Astrocyte (in vitro differentiated cells and primary cell): ENCODE results near the gene HECW1. TPM values are rescaled to one million over a fixed set of nuclear protein-coding genes. Genes with fewer than 3 reads are reported as not detected.
A peak's percentile ranks its signal among the peaks of the same experiment; 100 is the strongest.

Experiments
- DNase-seq: peaks from one replicate; pipeline ENCODE4 v3.0.0-alpha.2; 2010; ENCODE audit warnings: low read depth
- FAIRE-seq: peaks from 2 replicates; lab custom pipeline; 2011; peaks lifted over from hg19 to GRCh38; lab: Jason Lieb, UNC
- H2AFZ ChIP-seq: 2 replicates; pipeline ENCODE4 v1.6.0; 2012; ENCODE audit warnings: low read depth, low read length, inconsistent platforms
- H3K27ac ChIP-seq: 2 replicates; pipeline ENCODE4 v1.5.1; 2011; ENCODE audit warnings: low read depth, low read length, inconsistent platforms
- H3K27me3 ChIP-seq: 2 replicates; pipeline ENCODE4 v1.6.0; 2011; ENCODE audit warnings: low read length, inconsistent platforms; ENCODE audit not compliant: insufficient read depth
- H3K36me3 ChIP-seq: 2 replicates; pipeline ENCODE4 v1.5.1; 2011; ENCODE audit warnings: low read length, inconsistent platforms; ENCODE audit not compliant: insufficient read depth
- H3K4me1 ChIP-seq: 2 replicates; pipeline ENCODE4 v1.5.1; 2011; ENCODE audit warnings: low read length, inconsistent platforms; ENCODE audit not compliant: insufficient read depth
- H3K4me2 ChIP-seq: 2 replicates; pipeline ENCODE4 v1.6.0; 2012; ENCODE audit warnings: low read length, inconsistent platforms
- H3K4me3 ChIP-seq: 2 replicates; pipeline ENCODE4 v1.5.1; 2011; ENCODE audit warnings: low read depth, mild to moderate bottlenecking, low read length, inconsistent platforms; ENCODE audit not compliant: insufficient read depth
- H3K79me2 ChIP-seq: 2 replicates; pipeline ENCODE4 v1.6.0; 2012; ENCODE audit warnings: mild to moderate bottlenecking, low read length, inconsistent platforms; ENCODE audit not compliant: insufficient read depth
- H3K9ac ChIP-seq: 2 replicates; pipeline ENCODE4 v1.6.0; 2012; ENCODE audit warnings: mild to moderate bottlenecking, low read length, inconsistent platforms
- H3K9me3 ChIP-seq: 2 replicates; pipeline ENCODE4 v1.5.1; 2012; ENCODE audit warnings: low read depth, mild to moderate bottlenecking, low read length, inconsistent platforms; ENCODE audit not compliant: insufficient read depth
- H4K20me1 ChIP-seq: 2 replicates; pipeline ENCODE4 v1.6.0; 2012; ENCODE audit warnings: low read length, inconsistent platforms; ENCODE audit not compliant: insufficient read depth
- H3K27ac Mint-ChIP-seq: one replicate; pipeline ENCODE4 v1.8.0; 2021; ENCODE audit warnings: mild to moderate bottlenecking, mixed read lengths; ENCODE audit not compliant: unreplicated experiment
- H3K27me3 Mint-ChIP-seq: one replicate; pipeline ENCODE4 v1.8.0; 2021; ENCODE audit warnings: low read depth, mixed read lengths; ENCODE audit not compliant: unreplicated experiment
- H3K36me3 Mint-ChIP-seq: one replicate; pipeline ENCODE4 v1.8.0; 2021; ENCODE audit warnings: low read depth, mixed read lengths; ENCODE audit not compliant: unreplicated experiment
- H3K4me1 Mint-ChIP-seq: one replicate; pipeline ENCODE4 v1.8.0; 2021; ENCODE audit warnings: low read depth, mixed read lengths; ENCODE audit not compliant: unreplicated experiment
- H3K4me3 Mint-ChIP-seq: one replicate; pipeline ENCODE4 v1.8.0; 2021; ENCODE audit warnings: mild to moderate bottlenecking, moderate library complexity, mixed read lengths; ENCODE audit not compliant: unreplicated experiment
- H3K9me3 Mint-ChIP-seq: one replicate; pipeline ENCODE4 v1.8.0; 2021; ENCODE audit warnings: mild to moderate bottlenecking, mixed read lengths; ENCODE audit not compliant: unreplicated experiment
- CTCF ChIP-seq: IDR thresholded peaks from 2 replicates; pipeline ENCODE4 v1.5.1; 2011; ENCODE audit warnings: low read depth, mild to moderate bottlenecking, inconsistent platforms, low read length, moderate library complexity; ENCODE audit not compliant: insufficient read depth
- EZH2 ChIP-seq: IDR thresholded peaks from 2 replicates; pipeline ENCODE4 v1.6.1; 2012; ENCODE audit warnings: mild to moderate bottlenecking, low read length, inconsistent platforms; ENCODE audit not compliant: insufficient read depth
- total RNA-seq: library from RNA; stranded (reverse); gene quantifications from 2 replicates; pipeline ENCODE4 v1.2.1, GENCODE V29; 2021

Gene HECW1
- total RNA-seq, 1 donor from 2014 or later: 3.3 TPM

DNA sequence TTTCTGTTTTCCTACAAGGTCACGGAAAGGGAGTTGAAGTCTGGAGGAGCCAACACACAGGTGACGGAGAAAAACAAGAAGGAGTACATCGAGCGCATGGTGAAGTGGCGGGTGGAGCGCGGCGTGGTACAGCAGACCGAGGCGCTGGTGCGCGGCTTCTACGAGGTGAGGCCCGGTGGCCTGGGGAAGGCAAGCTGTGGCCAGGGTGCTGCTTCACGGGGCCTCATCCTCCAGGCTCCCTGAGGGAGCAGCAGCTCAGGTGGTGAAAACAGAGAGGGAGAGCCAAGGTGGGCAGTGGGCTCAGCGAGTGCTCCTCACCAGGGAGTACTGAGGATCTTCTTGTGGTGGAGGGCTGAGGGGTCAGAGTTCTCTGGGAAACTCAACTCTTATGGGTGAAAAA lies 438.0 kb downstream of the HECW1 start:
- H3K27me3 ChIP-seq: peaks cover 2% of the 10 kb centered on the region
- TF ChIP-seq EZH2 (no peak), CTCF (no peak)

DNA sequence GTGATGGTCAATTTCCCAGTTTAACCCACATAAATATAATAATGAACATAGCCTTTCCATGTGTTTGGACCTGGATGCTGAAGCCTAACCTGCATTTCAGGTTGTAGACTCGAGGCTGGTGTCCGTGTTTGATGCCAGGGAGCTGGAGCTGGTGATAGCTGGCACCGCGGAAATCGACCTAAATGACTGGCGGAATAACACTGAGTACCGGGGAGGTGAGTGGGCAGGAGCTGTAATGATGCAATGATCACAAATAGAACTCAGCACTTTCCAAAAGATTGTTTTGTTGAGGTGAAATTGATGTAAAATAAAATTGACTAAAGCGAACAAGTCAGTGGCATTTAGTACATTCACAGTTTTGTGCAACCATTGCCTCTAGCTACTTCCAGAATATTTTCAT lies 439.7 kb downstream of the HECW1 start:
- no peak overlapping the region for H3K4me2 ChIP-seq
- H4K20me1 ChIP-seq: no peaks in the 10 kb centered on the region
- H3K4me1 ChIP-seq: no peaks in the 10 kb centered on the region
- H3K79me2 ChIP-seq: no peaks in the 10 kb centered on the region
- TF ChIP-seq CTCF (no peak), EZH2 (no peak)
- peaks cover 9% of the 10 kb centered on the region for H3K27me3 ChIP-seq
- H3K9ac ChIP-seq: no peak overlapping the region
- H3K4me3 Mint-ChIP-seq: no peak overlapping the region
- H3K36me3 ChIP-seq: no peaks in the 10 kb centered on the region
- H3K27ac ChIP-seq: no peak overlapping the region
- no peak overlapping the region for H3K4me3 ChIP-seq
- no peaks in the 10 kb centered on the region for H3K9me3 ChIP-seq
- H3K4me1 Mint-ChIP-seq: no peaks in the 10 kb centered on the region
- peaks cover 4% of the 10 kb centered on the region for H3K9me3 Mint-ChIP-seq
- no peaks in the 10 kb centered on the region for H3K36me3 Mint-ChIP-seq
- H3K27me3 Mint-ChIP-seq: peaks cover 14% of the 10 kb centered on the region
- H3K27ac Mint-ChIP-seq: no peak overlapping the region
- H2AFZ ChIP-seq: no peak overlapping the region
- DNase-seq: no peak
- FAIRE-seq: no peak

More for the DNA sequence above, 438.0 kb downstream of the HECW1 start:
- H3K27me3 Mint-ChIP-seq: peaks cover 13% of the 10 kb centered on the region
- H3K4me1 ChIP-seq: no peaks in the 10 kb centered on the region
- H3K9ac ChIP-seq: no peak overlapping the region
- H3K27ac Mint-ChIP-seq: no peak overlapping the region
- no peak overlapping the region for H3K4me3 Mint-ChIP-seq
- peaks cover 8% of the 10 kb centered on the region for H3K9me3 Mint-ChIP-seq
- DNase-seq (no peak), FAIRE-seq (no peak)
- H3K9me3 ChIP-seq: no peaks in the 10 kb centered on the region
- H3K36me3 Mint-ChIP-seq: peaks cover 2% of the 10 kb centered on the region
- no peak overlapping the region for H3K4me2 ChIP-seq
- H3K4me3 ChIP-seq: no peak overlapping the region
- H3K36me3 ChIP-seq: no peaks in the 10 kb centered on the region
- no peaks in the 10 kb centered on the region for H4K20me1 ChIP-seq
- no peak overlapping the region for H2AFZ ChIP-seq
- no peaks in the 10 kb centered on the region for H3K79me2 ChIP-seq
- H3K27ac ChIP-seq: no peak overlapping the region
- no peaks in the 10 kb centered on the region for H3K4me1 Mint-ChIP-seq

DNA sequence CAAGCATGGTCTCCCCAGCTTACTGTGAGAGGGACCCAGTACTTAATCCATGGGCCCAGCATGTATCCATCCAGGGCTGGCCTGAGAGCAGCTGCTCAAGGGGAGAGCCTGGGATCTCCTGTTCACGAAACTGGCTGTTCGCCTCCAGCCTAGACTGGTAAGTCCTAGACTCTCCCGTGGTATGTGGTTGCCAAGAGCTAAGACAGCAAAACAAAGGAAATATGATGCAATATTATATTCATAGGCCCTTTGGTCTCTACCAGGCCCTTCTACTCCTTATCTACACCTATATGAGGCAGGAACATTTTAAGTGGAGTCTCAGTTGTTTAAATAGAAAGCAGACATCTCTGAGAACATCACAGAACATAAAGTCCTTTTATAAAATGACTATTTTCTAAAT lies 441.6 kb downstream of the HECW1 start:
- H3K36me3 ChIP-seq: no peaks in the 10 kb centered on the region
- no peak overlapping the region for H3K4me2 ChIP-seq
- H3K36me3 Mint-ChIP-seq: peaks cover 6% of the 10 kb centered on the region
- H3K27me3 ChIP-seq: peaks cover 11% of the 10 kb centered on the region
- no peaks in the 10 kb centered on the region for H3K4me1 ChIP-seq
- no peak overlapping the region for H3K9ac ChIP-seq
- H3K4me3 Mint-ChIP-seq: no peak overlapping the region
- H3K9me3 Mint-ChIP-seq: peaks cover 5% of the 10 kb centered on the region
- H3K4me1 Mint-ChIP-seq: no peaks in the 10 kb centered on the region
- H3K9me3 ChIP-seq: no peaks in the 10 kb centered on the region
- H3K27me3 Mint-ChIP-seq: peaks cover 21% of the 10 kb centered on the region
- H4K20me1 ChIP-seq: no peaks in the 10 kb centered on the region
- H3K27ac Mint-ChIP-seq: no peak overlapping the region
- TF ChIP-seq CTCF (no peak), EZH2 (no peak)
- FAIRE-seq (no peak), DNase-seq (peak; percentile 19)
- no peak overlapping the region for H2AFZ ChIP-seq
- no peak overlapping the region for H3K4me3 ChIP-seq
- H3K79me2 ChIP-seq: no peaks in the 10 kb centered on the region
- no peak overlapping the region for H3K27ac ChIP-seq
